ENCODE data around the gene AIFM3. TPM values are rescaled to one million over a fixed set of nuclear protein-coding genes. Genes with fewer than 3 reads are reported as not detected.
A peak's percentile ranks its signal among the peaks of the same experiment; 100 is the strongest.

The AIFM3 gene
- total RNA-seq, 4 donors from 2014 or later: 9.5 to 21.9 (median 11.7) TPM

- peak in 1 of 3 donors; percentile 51 for DNase-seq
- Histone ChIP-seq H3K36me3 (peaks cover 0 to 41% (median 0%) of the 10 kb centered on the region in 3 donors), H3K4me1 (peaks cover 1 to 78% (median 4%) of the 10 kb centered on the region in 4 donors), H3K9me3 (no peaks in the 10 kb centered on the region), H3K27me3 (no peaks in the 10 kb centered on the region), H3K27ac (peak overlapping the region in 3 of 4 donors; percentile 65 to 93 (median 82)), H3K4me3 (peak overlapping the region in 1 of 4 donors; percentile 6)
- TF ChIP-seq POLR2A (IDR thresholded peaks at IDR 0.05) (no peak), CTCF (IDR thresholded peaks at IDR 0.05) (no peak)
Observed at GRCh38 chr22:20951151-20951931, 15.7 kb upstream of the AIFM3 start.

- Histone ChIP-seq H3K4me3 (no peak overlapping the region), H3K9me3 (no peaks in the 10 kb centered on the region), H3K36me3 (peaks cover 0 to 41% (median 0%) of the 10 kb centered on the region in 3 donors), H3K27me3 (no peaks in the 10 kb centered on the region), H3K4me1 (peaks cover 3 to 72% (median 7%) of the 10 kb centered on the region in 4 donors), H3K27ac (peak overlapping the region in 3 of 4 donors; percentile 65 to 93 (median 82))
- peak in 2 of 3 donors; percentile 70 to 85 for DNase-seq
- TF ChIP-seq CTCF (IDR thresholded peaks at IDR 0.05): peak in 3 of 6 experiments; percentile 55 to 76 (median 69)
- no peak for TF ChIP-seq POLR2A (IDR thresholded peaks at IDR 0.05)
Observed at GRCh38 chr22:20951932-20952380, 15.1 kb upstream of the AIFM3 start.

GRCh38 chr22:20952544-20953341, 14.3 kb upstream of the AIFM3 start:
- H3K4me1 ChIP-seq: peaks cover 3 to 66% (median 12%) of the 10 kb centered on the region in 4 donors
- H3K9me3 ChIP-seq: no peaks in the 10 kb centered on the region
- peaks cover 0 to 41% (median 0%) of the 10 kb centered on the region in 3 donors for H3K36me3 ChIP-seq
- no peaks in the 10 kb centered on the region for H3K27me3 ChIP-seq
- peak overlapping the region in 3 of 4 donors; percentile 65 to 93 (median 82) for H3K27ac ChIP-seq
- peak in 2 of 3 donors; percentile 80 to 85 for DNase-seq
- TF ChIP-seq POLR2A (IDR thresholded peaks at IDR 0.05) (no peak), CTCF (IDR thresholded peaks at IDR 0.05) (no peak)
- peak overlapping the region in 1 of 4 donors; percentile 15 for H3K4me3 ChIP-seq

GRCh38 chr22:20953342-20953608, 13.8 kb upstream of the AIFM3 start:
- TF ChIP-seq POLR2A (IDR thresholded peaks at IDR 0.05): no peak
- peak in 3 of 6 experiments; percentile 6 to 26 (median 15) for TF ChIP-seq CTCF (IDR thresholded peaks at IDR 0.05)
- peaks cover 3 to 67% (median 9%) of the 10 kb centered on the region in 4 donors for H3K4me1 ChIP-seq
- H3K27me3 ChIP-seq: no peaks in the 10 kb centered on the region
- no peaks in the 10 kb centered on the region for H3K9me3 ChIP-seq
- no peak for DNase-seq
- no peak overlapping the region for H3K4me3 ChIP-seq
- peak overlapping the region in 3 of 4 donors; percentile 65 to 93 (median 82) for H3K27ac ChIP-seq
- peaks cover 0 to 41% (median 0%) of the 10 kb centered on the region in 3 donors for H3K36me3 ChIP-seq

GRCh38 chr22:20953668-20954500, 13.2 kb upstream of the AIFM3 start:
- Histone ChIP-seq H3K27ac (peak overlapping the region in 2 of 4 donors; percentile 82 to 93), H3K9me3 (no peaks in the 10 kb centered on the region), H3K27me3 (no peaks in the 10 kb centered on the region), H3K4me1 (peaks cover 3 to 64% (median 9%) of the 10 kb centered on the region in 4 donors), H3K36me3 (peaks cover 0 to 41% (median 0%) of the 10 kb centered on the region in 3 donors), H3K4me3 (peak overlapping the region in 1 of 4 donors; percentile 8)
- TF ChIP-seq CTCF (IDR thresholded peaks at IDR 0.05) (no peak), POLR2A (IDR thresholded peaks at IDR 0.05) (no peak)
- peak in 1 of 3 donors; percentile 46 for DNase-seq
